Ovary (tissue), 9 donors: ENCODE measurements around the gene STK24. TPM values are rescaled to one million over a fixed set of nuclear protein-coding genes. Genes with fewer than 3 reads are reported as not detected.
A peak's percentile ranks its signal among the peaks of the same experiment; 100 is the strongest.

Experiments
- DNase-seq, 5 donors: peaks; one replicate each; pipeline ENCODE4 v3.0.0-alpha.2; 2019 to 2020
- H3K27ac ChIP-seq, 2 donors: fragments of 200-600 bp; one replicate each; pipeline versions ENCODE4 v1.5.1 to v1.8.0; 2019 to 2022
- H3K27me3 ChIP-seq: fragments of 200-600 bp; one replicate; pipeline ENCODE4 v1.8.0; 2022
- H3K36me3 ChIP-seq: fragments of 200-600 bp; sonication (generic); one replicate; pipeline ENCODE4 v1.5.1; 2019
- H3K4me1 ChIP-seq: one replicate; pipeline ENCODE4 v1.8.1; 2013; ENCODE audit warnings: mild to moderate bottlenecking, moderate library complexity; ENCODE audit not compliant: insufficient read depth
- H3K4me3 ChIP-seq: fragments of 200-600 bp; sonication (generic); one replicate; pipeline ENCODE4 v1.5.1; 2017
- H3K9me3 ChIP-seq, 2 donors: fragments of 200-600 bp in 1 of 2; sonication (generic) in 1 of 2; one replicate each; pipeline versions ENCODE4 v1.5.1 to v1.8.1; 2013 to 2019; ENCODE audit warnings: mild to moderate bottlenecking in 1 of 2, moderate library complexity in 1 of 2
- EP300 ChIP-seq: sonication (generic); formaldehyde crosslinking; IDR thresholded peaks from one replicate; pipeline ENCODE4 v1.6.1; 2017; ENCODE audit warnings: antibody characterized with exemption
- POLR2A ChIP-seq: fragments of 450-650 bp; IDR thresholded peaks from one replicate; pipeline ENCODE4 v1.6.1; 2017; ENCODE audit warnings: antibody characterized with exemption, mild to moderate bottlenecking, moderate library complexity
- WGBS, 3 donors: extraction: QIAGEN DNeasy Blood & Tissue Kit in 1 of 3; methylation state at CpG; one replicate each; pipeline versions ENCODE4 v1.1.5 to v1.1.7; 2013 to 2017; 5-methylcytosine and 5-hydroxymethylcytosine counted together
- intact Hi-C, 4 donors: fragments of 100-400 bp; cut with DNase I; formaldehyde crosslinking; loops; one replicate each; pipeline versions ENCODE4 v1.11.0 to v1.15.1; 2022 to 2023
- polyA plus RNA-seq, 2 donors: library from polyadenylated mRNA; stranded (reverse); fragments of 200-250 nt in 1 of 2; fragments of 350-450 nt in 1 of 2; fragmentation: Illumina TruSeq in 1 of 2; extraction: RNeasy Lipid Tissue Mini Kit (QIAGEN cat#74804) in 1 of 2; gene quantifications; one replicate each; pipeline ENCODE4 v1.2.3, GENCODE V29; 2013 to 2014
- total RNA-seq, 7 donors: library from RNA; depleted of rRNA in 2 of 7; stranded (reverse); fragments of >200 nt in 2 of 7; fragmentation: NEBNext Ultra II Directional in 3 of 7; extraction: Animal tissue kit (Norgen Biotek cat#: 25700) in 3 of 7; gene quantifications; one replicate each; pipeline versions ENCODE4 v1.1.0 to v1.2.4, GENCODE V29; 2016 to 2023
- TF ChIP-seq, protein P1 (sequence below), 3 donors: fragments of 450-650 bp in 2 of 3; fragments of 200-600 bp in 1 of 3; IDR thresholded peaks; one replicate each; pipeline versions ENCODE4 v1.5.1 to v1.8.0; 2016 to 2022; ENCODE audit warnings: antibody characterized with exemption in 3 of 3, mild to moderate bottlenecking in 1 of 3
- donor health status: DM: no; HTN: no; CAD: no; lungs with moderate emphysema.
- donor health status: DM: no; HTN: no; CAD: no.
- donor health status: Bipolar disorder and iron deficiency.
- donor health status: DM: yes; HTN: yes; CAD: no.
- donor health status: DM: no; HTN: no; CAD: no.
- donor health status: DM: yes; HTN: yes; CAD: no.

The STK24 gene
- total and polyA plus RNA-seq, 9 donors: 34.0 to 153 (median 60.6) TPM

DNA sequence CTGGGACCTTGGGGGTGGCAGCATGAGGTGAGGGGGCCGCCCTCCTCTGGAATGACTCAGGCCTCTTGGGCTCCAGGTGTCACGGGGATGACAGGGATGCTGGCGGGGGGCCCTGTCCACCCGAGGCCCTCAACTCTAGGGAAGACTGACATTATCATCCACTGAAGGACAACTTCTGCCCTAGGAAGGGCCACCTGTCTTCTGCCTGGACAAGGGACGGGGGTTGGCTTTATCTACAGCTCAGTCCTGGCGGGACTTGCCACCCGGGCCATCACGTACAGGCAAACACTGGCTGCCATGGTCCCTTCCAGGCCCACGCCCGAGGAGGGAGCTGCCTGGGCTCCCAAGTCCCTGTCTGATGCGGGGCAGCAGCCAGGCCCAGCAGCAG lies 130.7 kb downstream of the STK24 start:
- 88 to 94% (median 91%) methylated on average over 10 to 11 of the region's 11 CpGs for WGBS, 3 donors
- H3K9me3 ChIP-seq: no peaks in the 10 kb centered on the region
- TF ChIP-seq, protein P1, sequence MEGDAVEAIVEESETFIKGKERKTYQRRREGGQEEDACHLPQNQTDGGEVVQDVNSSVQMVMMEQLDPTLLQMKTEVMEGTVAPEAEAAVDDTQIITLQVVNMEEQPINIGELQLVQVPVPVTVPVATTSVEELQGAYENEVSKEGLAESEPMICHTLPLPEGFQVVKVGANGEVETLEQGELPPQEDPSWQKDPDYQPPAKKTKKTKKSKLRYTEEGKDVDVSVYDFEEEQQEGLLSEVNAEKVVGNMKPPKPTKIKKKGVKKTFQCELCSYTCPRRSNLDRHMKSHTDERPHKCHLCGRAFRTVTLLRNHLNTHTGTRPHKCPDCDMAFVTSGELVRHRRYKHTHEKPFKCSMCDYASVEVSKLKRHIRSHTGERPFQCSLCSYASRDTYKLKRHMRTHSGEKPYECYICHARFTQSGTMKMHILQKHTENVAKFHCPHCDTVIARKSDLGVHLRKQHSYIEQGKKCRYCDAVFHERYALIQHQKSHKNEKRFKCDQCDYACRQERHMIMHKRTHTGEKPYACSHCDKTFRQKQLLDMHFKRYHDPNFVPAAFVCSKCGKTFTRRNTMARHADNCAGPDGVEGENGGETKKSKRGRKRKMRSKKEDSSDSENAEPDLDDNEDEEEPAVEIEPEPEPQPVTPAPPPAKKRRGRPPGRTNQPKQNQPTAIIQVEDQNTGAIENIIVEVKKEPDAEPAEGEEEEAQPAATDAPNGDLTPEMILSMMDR (IDR thresholded peaks at IDR 0.05): no peak
- TF ChIP-seq POLR2A (no peak), EP300 (no peak)
- intact Hi-C loops: loop anchor here (5.0 to 10.0 kb wide), 6 partner anchors 129 to 301 kb away; partner anchors contain the start of genes STK24 (in 3 of the 4) and FARP1 (in 1 of the 4)
- no peaks in the 10 kb centered on the region for H3K36me3 ChIP-seq
- no peaks in the 10 kb centered on the region for H3K27me3 ChIP-seq
- DNase-seq: no peak
- no peak overlapping the region for H3K27ac ChIP-seq
- H3K4me1 ChIP-seq: peaks cover 2% of the 10 kb centered on the region
- H3K4me3 ChIP-seq: no peak overlapping the region

DNA sequence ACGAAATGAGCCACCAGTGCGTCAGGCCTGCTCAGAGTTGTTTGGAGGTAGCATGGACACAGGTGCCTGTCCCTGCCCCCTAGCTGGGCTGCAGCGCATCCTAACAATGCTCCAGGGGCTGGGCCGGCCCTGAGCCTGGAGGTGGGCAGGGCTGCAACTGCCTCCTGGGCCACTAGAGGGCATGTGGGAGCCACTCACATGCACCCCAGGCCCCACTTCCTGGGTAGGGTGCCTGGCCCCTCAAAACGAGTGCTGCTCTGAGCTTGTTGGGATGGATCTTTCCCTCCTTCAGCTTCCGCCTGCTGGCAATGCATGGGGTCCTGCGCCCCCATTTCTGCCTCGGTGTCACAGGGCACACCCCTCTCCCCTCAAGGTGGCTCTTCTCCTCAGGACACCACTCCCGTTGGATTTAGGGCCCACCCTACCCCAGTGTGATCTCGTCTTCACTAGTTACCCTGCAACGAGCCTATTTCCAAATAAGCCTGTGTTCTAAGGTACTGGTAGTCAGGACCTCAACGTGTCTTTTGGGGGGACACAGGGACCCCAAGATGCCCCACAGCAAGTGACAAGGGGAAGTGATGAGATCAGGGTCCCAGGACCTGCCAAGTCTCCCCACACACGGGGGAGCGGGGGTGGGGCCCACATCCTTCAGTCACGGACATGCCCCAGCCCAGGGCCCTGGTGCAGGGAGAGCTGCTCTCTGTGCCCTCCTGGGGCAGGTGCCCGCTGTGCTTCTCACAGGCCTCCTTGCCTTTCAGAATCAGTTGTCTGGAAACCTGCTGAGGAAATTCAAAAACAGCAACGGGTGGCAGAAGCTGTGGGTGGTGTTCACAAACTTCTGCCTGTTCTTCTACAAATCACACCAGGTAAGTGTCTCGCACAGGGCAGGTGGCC lies 131.3 kb downstream of the STK24 start:
- Histone ChIP-seq H3K4me1 (peaks cover 2% of the 10 kb centered on the region), H3K27me3 (no peaks in the 10 kb centered on the region), H3K36me3 (no peaks in the 10 kb centered on the region), H3K9me3 (no peaks in the 10 kb centered on the region), H3K4me3 (no peak overlapping the region), H3K27ac (peak overlapping the region in 1 of 2 donors; percentile 41)
- peak; percentile 68 to 87 (median 79) for DNase-seq
- WGBS, 3 donors: 18 to 29% (median 23%) methylated on average over 17 to 18 of the region's 18 CpGs
- TF ChIP-seq, protein P1 (IDR thresholded peaks at IDR 0.05): peak; percentile 91 to 96 (median 93)
- TF ChIP-seq EP300: no peak
- intact Hi-C loops: loop anchor here (5.0 to 10.0 kb wide), 6 partner anchors 129 to 301 kb away; partner anchors contain the start of genes STK24 (in 3 of the 4) and FARP1 (in 1 of the 4)

DNA sequence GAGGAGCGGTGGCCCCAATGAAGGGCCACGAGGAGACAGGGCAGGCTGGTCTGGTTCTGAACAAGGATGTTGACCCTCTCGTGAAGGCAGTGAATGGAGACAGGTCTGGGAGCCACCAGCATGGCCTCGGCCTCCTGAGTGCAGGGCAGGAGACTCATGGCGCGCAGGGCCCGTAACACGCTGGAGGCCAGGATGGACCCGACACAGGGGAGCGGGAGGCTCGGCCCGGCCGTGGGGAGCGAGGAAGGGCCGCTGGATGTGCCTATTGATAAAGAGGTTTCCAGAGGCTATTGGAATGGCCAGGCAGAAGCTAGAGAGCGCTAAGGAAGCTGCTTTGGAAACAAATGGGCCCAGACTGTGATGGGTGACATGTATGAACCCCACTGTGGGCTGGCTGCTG lies 132.5 kb downstream of the STK24 start:
- H3K36me3 ChIP-seq: no peaks in the 10 kb centered on the region
- no peaks in the 10 kb centered on the region for H3K27me3 ChIP-seq
- no peak for DNase-seq
- H3K4me1 ChIP-seq: peaks cover 2% of the 10 kb centered on the region
- 89 to 95% (median 90%) methylated on average over 16 of the region's 16 CpGs for WGBS, 3 donors
- TF ChIP-seq EP300: no peak
- no peak for TF ChIP-seq POLR2A
- TF ChIP-seq, protein P1 (IDR thresholded peaks at IDR 0.05): no peak
- intact Hi-C loops: loop anchor here in 2 of 4 donors (5.0 to 10.0 kb wide), 4 partner anchors 130 to 300 kb away; partner anchors contain the start of genes FARP1 (in 1 of the 2) and STK24 (in 1 of the 2)
- no peak overlapping the region for H3K4me3 ChIP-seq
- H3K27ac ChIP-seq: no peak overlapping the region
- H3K9me3 ChIP-seq: no peaks in the 10 kb centered on the region

DNA sequence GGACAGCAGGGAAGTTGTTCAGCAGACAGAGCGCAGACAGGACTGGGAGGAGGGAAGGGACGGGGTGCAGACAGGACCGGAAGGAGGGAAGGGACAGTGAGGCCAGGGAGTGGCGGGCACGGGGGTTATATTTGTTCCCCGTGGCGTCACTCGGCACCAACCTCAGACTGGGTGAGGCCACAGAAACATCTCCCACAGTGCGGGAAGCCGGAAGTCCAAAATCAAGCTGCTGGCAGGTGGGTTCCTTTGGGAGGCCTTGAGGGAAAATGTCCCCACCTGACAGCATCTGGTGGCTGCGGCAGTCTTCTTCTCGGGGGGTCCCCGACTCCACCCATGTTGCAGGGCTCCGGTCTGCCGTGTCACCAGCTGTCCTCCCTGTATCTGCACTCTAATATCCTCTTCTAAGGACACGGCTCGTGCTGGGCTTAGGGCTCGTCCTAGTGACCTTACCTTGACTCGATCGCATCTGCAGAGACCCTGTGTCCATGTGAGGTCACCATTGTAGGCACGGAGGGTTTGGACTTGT lies 133.0 kb downstream of the STK24 start:
- H3K27me3 ChIP-seq: no peaks in the 10 kb centered on the region
- H3K9me3 ChIP-seq: no peaks in the 10 kb centered on the region
- H3K4me3 ChIP-seq: no peak overlapping the region
- no peak for DNase-seq
- intact Hi-C loops: loop anchor here in 2 of 4 donors (5.0 to 10.0 kb wide), 4 partner anchors 131 to 299 kb away; partner anchors contain the start of genes FARP1 (in 1 of the 2) and STK24 (in 1 of the 2)
- 84 to 86% (median 86%) methylated on average over 21 of the region's 21 CpGs for WGBS, 3 donors
- H3K27ac ChIP-seq: no peak overlapping the region
- H3K36me3 ChIP-seq: no peaks in the 10 kb centered on the region
- peaks cover 2% of the 10 kb centered on the region for H3K4me1 ChIP-seq
- TF ChIP-seq, protein P1 (IDR thresholded peaks at IDR 0.05): no peak
- TF ChIP-seq EP300: no peak
- TF ChIP-seq POLR2A: no peak
